ENCODE data around the gene PTTG1. TPM values are rescaled to one million over a fixed set of nuclear protein-coding genes. Genes with fewer than 3 reads are reported as not detected.

Gene PTTG1
- total and polyA plus RNA-seq, 9 of the 15 experiments (the other 6 are each of a cell fraction or from before 2014, with no cell fraction given), result 193 to 1,088 (median 349) TPM

DNA sequence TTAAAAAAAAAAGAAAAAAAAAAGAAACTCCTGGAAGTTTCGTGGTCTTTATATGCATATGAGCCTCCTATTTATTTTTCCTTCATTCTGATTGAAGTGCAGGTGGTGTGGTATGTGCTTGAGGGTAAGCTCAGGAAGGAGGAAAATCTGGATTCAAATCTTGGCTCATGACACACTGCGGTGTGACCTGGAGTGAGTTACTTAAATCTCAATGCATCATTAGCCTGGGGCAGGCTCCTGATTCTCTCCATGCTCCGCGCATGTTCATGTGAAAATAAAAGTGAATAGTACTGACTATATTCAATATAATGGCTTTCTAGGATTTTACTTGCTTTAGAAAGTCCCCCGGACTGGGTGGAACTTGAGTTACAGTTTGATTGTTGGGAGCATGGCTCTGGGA is 35.6 kb downstream of the PTTG1 start:
- Histone ChIP-seq H3K9ac (ENCODE audit: insufficient read depth in 1 of 2, low read depth in 2 of 2, low read length in 2 of 2) (no peak overlapping the region), H3K9me1 (ENCODE audit: control insufficient read depth, insufficient read depth, low read length) (no peaks in the 10 kb centered on the region), H2AFZ (ENCODE audit: low read depth, low read length) (no peak overlapping the region), H3K4me3 (no peak overlapping the region), H3K27ac (ENCODE audit: extremely low read depth, low read depth, low read length) (no peak overlapping the region), H3K4me2 (ENCODE audit: insufficient read depth, low read length) (no peak overlapping the region), H3K79me2 (ENCODE audit: control insufficient read depth, insufficient read depth, low read length) (no peaks in the 10 kb centered on the region), H3K36me3 (ENCODE audit: control insufficient read depth, insufficient read depth, low read length) (no peaks in the 10 kb centered on the region), H4K20me1 (replicated peaks; ENCODE audit: control insufficient read depth, insufficient read depth, low read length) (no peaks in the 10 kb centered on the region), H3K9me3 (replicated peaks; ENCODE audit: control insufficient read depth, insufficient read depth, low read depth, low read length) (no peaks in the 10 kb centered on the region), H3K27me3 (ENCODE audit: control insufficient read depth in 2 of 2, insufficient read depth in 2 of 2, low read length in 2 of 2) (no peaks in the 10 kb centered on the region), H3K4me1 (replicated peaks in 1 of 2; ENCODE audit: control insufficient read depth in 2 of 2, insufficient read depth in 2 of 2, low read length in 2 of 2) (no peaks in the 10 kb centered on the region)
- no peak for DNase-seq (ENCODE audit: extremely low read depth in 1 of 4, low spot score in 3 of 4)
- FAIRE-seq, result no peak
- POLR2A ChIA-PET, result no interaction called here
- no TSS peak for BruUV-seq (replicated peaks)
- in situ Hi-C loops (cut with MboI) (no loop called here), intact Hi-C loops (cut with micrococcal nuclease) (no loop called here)
- CTCF ChIA-PET (ENCODE audit: low intra/inter-chr PET ratio), result no interaction called here
- ATAC-seq, result no peak
- 0% methylated on average over 5 of the region's 5 CpGs for WGBS (ENCODE audit: insufficient coverage, low coverage, missing lambda C conversion rate)
- no peak for TF ChIP-seq ZNF311 (CRISPR knock-in tag; IDR thresholded peaks at IDR 0.05)
- TF ChIP-seq E2F5 (CRISPR knock-in tag; IDR thresholded peaks at IDR 0.05), result no peak
- no peak for TF ChIP-seq ZC3H4 (CRISPR knock-in tag; IDR thresholded peaks at IDR 0.05; ENCODE audit: borderline replicate concordance)
- no peak for TF ChIP-seq SIX5 (IDR thresholded peaks at IDR 0.05; ENCODE audit: borderline replicate concordance in 1 of 2, insufficient read depth in 1 of 2, low read depth in 1 of 2, low read length in 2 of 2)
- no peak for TF ChIP-seq EHMT2 (IDR thresholded peaks at IDR 0.05)
- no peak for TF ChIP-seq HDAC1 (IDR thresholded peaks at IDR 0.05)
- no peak for TF ChIP-seq NBN (IDR thresholded peaks at IDR 0.05; ENCODE audit: low read depth)
- TF ChIP-seq RBFOX2 (IDR thresholded peaks at IDR 0.05; ENCODE audit: low read depth, low read length), result no peak
- TF ChIP-seq TAF9B (IDR thresholded peaks at IDR 0.05; ENCODE audit: partially characterized antibody), result no peak
- no peak for TF ChIP-seq ZNF75A (CRISPR knock-in tag; IDR thresholded peaks at IDR 0.05)
- TF ChIP-seq STAT6 (CRISPR knock-in tag; IDR thresholded peaks at IDR 0.05), result no peak
- no peak for TF ChIP-seq NCOA2 (IDR thresholded peaks at IDR 0.05; ENCODE audit: partially characterized antibody in 2 of 2)
- no peak for TF ChIP-seq BHLHE40 (IDR thresholded peaks at IDR 0.05; ENCODE audit: low read length)
- no peak for TF ChIP-seq HMG20A (CRISPR knock-in tag; conservative IDR thresholded peaks at IDR 0.05)
- no peak for TF ChIP-seq TFAP4 (CRISPR knock-in tag; IDR thresholded peaks at IDR 0.05; ENCODE audit: borderline replicate concordance)
- TF ChIP-seq POLR2B (IDR thresholded peaks at IDR 0.05; ENCODE audit: low read depth, partially characterized antibody), result no peak
- TF ChIP-seq, protein P1, sequence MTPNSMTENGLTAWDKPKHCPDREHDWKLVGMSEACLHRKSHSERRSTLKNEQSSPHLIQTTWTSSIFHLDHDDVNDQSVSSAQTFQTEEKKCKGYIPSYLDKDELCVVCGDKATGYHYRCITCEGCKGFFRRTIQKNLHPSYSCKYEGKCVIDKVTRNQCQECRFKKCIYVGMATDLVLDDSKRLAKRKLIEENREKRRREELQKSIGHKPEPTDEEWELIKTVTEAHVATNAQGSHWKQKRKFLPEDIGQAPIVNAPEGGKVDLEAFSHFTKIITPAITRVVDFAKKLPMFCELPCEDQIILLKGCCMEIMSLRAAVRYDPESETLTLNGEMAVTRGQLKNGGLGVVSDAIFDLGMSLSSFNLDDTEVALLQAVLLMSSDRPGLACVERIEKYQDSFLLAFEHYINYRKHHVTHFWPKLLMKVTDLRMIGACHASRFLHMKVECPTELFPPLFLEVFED (CRISPR knock-in tag; conservative IDR thresholded peaks at IDR 0.05), result no peak

Measured in K562 (cell line).